Smooth muscle cell (in vitro differentiated cells): ENCODE measurements around the gene CDK12. TPM values are rescaled to one million over a fixed set of nuclear protein-coding genes. Genes with fewer than 3 reads are reported as not detected.

ENCODE experiments used
- DNase-seq: peaks from one replicate; lab custom pipeline; 2025; ENCODE audit not compliant: unreplicated experiment; lab: John Stamatoyannopoulos, UW
- H2AFZ ChIP-seq: fragments of 200-600 bp; sonication (generic); 2 replicates; pipeline ENCODE4 v1.6.0; 2016; ENCODE audit warnings: antibody characterized with exemption, low read depth, mild to moderate bottlenecking
- H3F3A ChIP-seq: fragments of 200-600 bp; sonication (generic); 2 replicates; pipeline ENCODE4 v1.6.0; 2017; ENCODE audit warnings: antibody characterized with exemption, low read depth
- H3K27ac ChIP-seq: fragments of 200-600 bp; sonication (generic); 2 replicates; pipeline ENCODE4 v1.5.1; 2016; ENCODE audit warnings: low read depth, mild to moderate bottlenecking
- H3K27me3 ChIP-seq: fragments of 200-600 bp; sonication (generic); 2 replicates; pipeline ENCODE4 v1.6.1; 2016; ENCODE audit warnings: low read depth, mild to moderate bottlenecking
- H3K36me3 ChIP-seq: fragments of 200-600 bp; sonication (generic); 2 replicates; pipeline ENCODE4 v1.5.1; 2016; ENCODE audit warnings: low read depth
- H3K4me1 ChIP-seq: fragments of 200-600 bp; sonication (generic); 2 replicates; pipeline ENCODE4 v1.5.1; 2016; ENCODE audit warnings: low read depth
- H3K4me2 ChIP-seq: fragments of 200-600 bp; sonication (generic); 2 replicates; pipeline ENCODE4 v1.6.0; 2016; ENCODE audit warnings: mild to moderate bottlenecking
- H3K4me3 ChIP-seq: fragments of 200-600 bp; sonication (generic); 2 replicates; pipeline ENCODE4 v1.5.1; 2016; ENCODE audit warnings: mild to moderate bottlenecking
- H3K79me2 ChIP-seq: fragments of 200-600 bp; sonication (generic); 2 replicates; pipeline ENCODE4 v1.6.0; 2016; ENCODE audit warnings: low read depth, mild to moderate bottlenecking
- H3K9ac ChIP-seq: fragments of 200-600 bp; sonication (generic); 2 replicates; pipeline ENCODE4 v1.6.0; 2016; ENCODE audit warnings: low read depth
- H3K9me3 ChIP-seq: fragments of 200-600 bp; sonication (generic); replicated peaks from 2 replicates; pipeline ENCODE4 v1.5.1; 2016; ENCODE audit warnings: low read depth
- H4K20me1 ChIP-seq: fragments of 200-600 bp; sonication (generic); 2 replicates; pipeline ENCODE4 v1.6.0; 2016; ENCODE audit warnings: low read depth
- WGBS: methylation state at CpG from one replicate; pipeline ENCODE4 v1.1.7; 2016; ENCODE audit warnings: low lambda C conversion rate; 5-methylcytosine and 5-hydroxymethylcytosine counted together
- polyA plus RNA-seq: library from polyadenylated mRNA; unstranded; fragments of >200 nt; fragmentation: Nextera tagmentation; extraction: Ambion mirVana; gene quantifications from 2 replicates; pipeline ENCODE4 v1.2.1, GENCODE V29; 2016
- total RNA-seq: library from RNA; depleted of rRNA; stranded (reverse); fragments of >200 nt; gene quantifications from 2 replicates; pipeline ENCODE4 v1.2.3, GENCODE V29; 2014
- TF ChIP-seq, protein P1 (sequence below): fragments of 200-600 bp; sonication (generic); IDR thresholded peaks from 2 replicates; pipeline ENCODE4 v1.5.1; 2017; ENCODE audit warnings: borderline replicate concordance, mild to moderate bottlenecking, antibody characterized with exemption; ENCODE audit not compliant: insufficient read depth, poor library complexity, severe bottlenecking

The CDK12 gene
- total and polyA plus RNA-seq, 2 experiments from 2014 or later, result 5.8 to 37.7 TPM

DNA sequence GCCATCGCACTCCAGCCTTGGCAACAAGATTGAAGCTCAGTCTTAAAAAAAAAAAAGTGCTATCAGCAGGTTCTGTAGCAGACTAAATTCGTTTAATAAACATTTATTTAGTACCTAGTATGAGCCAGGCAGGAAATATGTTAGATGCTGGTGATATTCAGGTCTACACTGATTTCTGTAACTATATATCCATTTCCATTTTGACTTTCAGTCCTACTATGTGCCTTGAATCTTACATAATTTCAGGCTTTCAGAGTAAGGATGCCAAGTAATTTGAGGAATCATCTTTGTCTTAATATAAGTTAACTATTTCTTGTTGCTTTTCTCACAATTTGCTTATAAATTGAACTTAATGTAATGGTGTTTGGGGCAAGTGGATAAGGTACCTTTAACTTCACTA is 46.2 kb downstream of the CDK12 start:
- H3K27me3 ChIP-seq, result no peaks in the 10 kb centered on the region
- H3K9ac ChIP-seq, result no peak overlapping the region
- peaks cover 20% of the 10 kb centered on the region for H3K36me3 ChIP-seq

DNA sequence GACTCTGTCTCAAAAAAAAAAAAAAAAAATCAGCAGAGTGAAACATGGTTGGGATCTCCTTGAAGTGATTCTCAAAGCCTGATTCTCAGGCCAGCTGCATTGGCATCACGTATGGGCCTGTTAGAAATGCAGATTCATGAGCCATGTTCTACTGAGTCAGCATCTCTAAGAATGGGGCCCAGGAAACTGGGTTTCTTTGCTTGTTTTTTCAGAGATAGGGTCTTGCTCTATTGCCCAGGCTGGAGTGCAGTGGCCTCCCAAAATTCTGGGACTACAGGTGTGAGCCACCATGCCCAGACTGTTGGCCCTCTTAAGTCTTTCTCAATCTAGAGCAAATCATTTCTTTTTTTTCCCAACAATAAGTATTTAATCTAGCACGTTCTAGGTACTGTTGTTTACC is 47.7 kb downstream of the CDK12 start:
- H3K9ac ChIP-seq, result no peak overlapping the region
- H4K20me1 ChIP-seq, result no peaks in the 10 kb centered on the region
- no peaks in the 10 kb centered on the region for H3K9me3 ChIP-seq
- no peak overlapping the region for H2AFZ ChIP-seq
- 92% methylated on average over 2 of the region's 2 CpGs for WGBS
- H3K36me3 ChIP-seq, result peaks cover 15% of the 10 kb centered on the region
- H3K4me3 ChIP-seq, result no peak overlapping the region
- no peak overlapping the region for H3K27ac ChIP-seq
- H3K4me1 ChIP-seq, result no peaks in the 10 kb centered on the region
- H3K27me3 ChIP-seq, result no peaks in the 10 kb centered on the region
- H3F3A ChIP-seq, result no peaks in the 10 kb centered on the region
- DNase-seq, result no peak
- no peaks in the 10 kb centered on the region for H3K79me2 ChIP-seq
- no peak overlapping the region for H3K4me2 ChIP-seq
- TF ChIP-seq, protein P1, sequence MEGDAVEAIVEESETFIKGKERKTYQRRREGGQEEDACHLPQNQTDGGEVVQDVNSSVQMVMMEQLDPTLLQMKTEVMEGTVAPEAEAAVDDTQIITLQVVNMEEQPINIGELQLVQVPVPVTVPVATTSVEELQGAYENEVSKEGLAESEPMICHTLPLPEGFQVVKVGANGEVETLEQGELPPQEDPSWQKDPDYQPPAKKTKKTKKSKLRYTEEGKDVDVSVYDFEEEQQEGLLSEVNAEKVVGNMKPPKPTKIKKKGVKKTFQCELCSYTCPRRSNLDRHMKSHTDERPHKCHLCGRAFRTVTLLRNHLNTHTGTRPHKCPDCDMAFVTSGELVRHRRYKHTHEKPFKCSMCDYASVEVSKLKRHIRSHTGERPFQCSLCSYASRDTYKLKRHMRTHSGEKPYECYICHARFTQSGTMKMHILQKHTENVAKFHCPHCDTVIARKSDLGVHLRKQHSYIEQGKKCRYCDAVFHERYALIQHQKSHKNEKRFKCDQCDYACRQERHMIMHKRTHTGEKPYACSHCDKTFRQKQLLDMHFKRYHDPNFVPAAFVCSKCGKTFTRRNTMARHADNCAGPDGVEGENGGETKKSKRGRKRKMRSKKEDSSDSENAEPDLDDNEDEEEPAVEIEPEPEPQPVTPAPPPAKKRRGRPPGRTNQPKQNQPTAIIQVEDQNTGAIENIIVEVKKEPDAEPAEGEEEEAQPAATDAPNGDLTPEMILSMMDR, result no peak

More for the DNA sequence above, 46.2 kb downstream of the CDK12 start:
- H3K79me2 ChIP-seq, result no peaks in the 10 kb centered on the region
- no peaks in the 10 kb centered on the region for H3F3A ChIP-seq
- H3K27ac ChIP-seq, result no peak overlapping the region
- H3K9me3 ChIP-seq, result no peaks in the 10 kb centered on the region
- no peak overlapping the region for H3K4me2 ChIP-seq
- no peaks in the 10 kb centered on the region for H3K4me1 ChIP-seq
- DNase-seq, result no peak
- TF ChIP-seq, protein P1, result no peak
- 93% methylated on average over 2 of the region's 2 CpGs for WGBS
- H3K4me3 ChIP-seq, result no peak overlapping the region
- H4K20me1 ChIP-seq, result no peaks in the 10 kb centered on the region
- H2AFZ ChIP-seq, result no peak overlapping the region

DNA sequence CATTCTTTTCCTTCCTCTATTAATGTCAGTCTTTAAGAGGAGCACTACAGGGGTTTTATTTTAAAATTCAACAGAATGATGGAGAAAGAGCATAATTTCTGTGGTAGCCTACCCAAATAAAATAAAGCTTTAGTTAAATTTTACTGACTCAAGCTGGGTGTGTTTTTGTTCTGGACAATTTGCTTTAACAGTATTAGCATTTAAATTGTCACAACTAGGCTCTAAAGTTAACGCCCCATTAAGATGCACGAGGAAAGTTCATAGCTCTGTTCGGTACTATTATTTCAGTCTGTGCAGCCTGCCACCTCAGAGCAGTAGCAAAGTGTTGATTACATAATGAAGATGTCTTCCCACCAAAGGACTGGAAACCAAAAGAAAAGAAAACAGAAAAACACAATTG is 52.0 kb downstream of the CDK12 start:
- Histone ChIP-seq H3K4me1 (no peaks in the 10 kb centered on the region), H3K4me2 (no peak overlapping the region), H3K9me3 (no peaks in the 10 kb centered on the region), H2AFZ (no peak overlapping the region), H3K9ac (no peak overlapping the region), H3K27me3 (no peaks in the 10 kb centered on the region), H3F3A (no peaks in the 10 kb centered on the region), H3K4me3 (no peak overlapping the region), H3K36me3 (peaks cover 36% of the 10 kb centered on the region), H3K79me2 (no peaks in the 10 kb centered on the region), H4K20me1 (no peaks in the 10 kb centered on the region), H3K27ac (no peak overlapping the region)
- TF ChIP-seq, protein P1, result no peak
- DNase-seq, result no peak
- 93% methylated on average over 3 of the region's 3 CpGs for WGBS

DNA sequence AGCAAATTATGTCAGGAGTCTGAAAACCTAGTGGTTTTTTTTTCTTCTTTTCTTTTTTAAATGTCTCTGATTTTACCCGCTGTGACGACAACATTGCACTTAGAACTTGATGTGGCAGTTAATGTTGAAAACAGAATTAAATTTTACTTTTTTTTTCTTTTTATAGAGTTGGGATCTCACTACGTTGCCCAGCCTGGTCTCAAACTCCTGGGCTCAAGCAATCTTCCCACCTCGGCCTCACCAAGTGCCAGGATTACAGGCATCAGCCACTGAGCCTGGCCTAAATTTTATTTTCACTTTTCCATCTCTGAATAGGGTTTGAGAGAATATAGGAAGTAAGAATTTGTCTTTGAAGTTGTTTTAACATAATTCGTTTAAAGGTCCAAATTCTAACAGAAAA is 52.6 kb downstream of the CDK12 start:
- Histone ChIP-seq H3K4me1 (no peaks in the 10 kb centered on the region), H3K27me3 (no peaks in the 10 kb centered on the region), H3F3A (no peaks in the 10 kb centered on the region), H3K4me2 (no peak overlapping the region), H3K36me3 (peaks cover 36% of the 10 kb centered on the region), H3K27ac (no peak overlapping the region), H3K9me3 (no peaks in the 10 kb centered on the region), H3K9ac (no peak overlapping the region), H3K79me2 (no peaks in the 10 kb centered on the region), H4K20me1 (no peaks in the 10 kb centered on the region), H2AFZ (no peak overlapping the region), H3K4me3 (no peak overlapping the region)
- TF ChIP-seq, protein P1, result no peak
- WGBS, result 98% methylated on average over 5 of the region's 5 CpGs
- no peak for DNase-seq
